HepG2 (cell line): Measurements from ENCODE around the gene TUBA8. TPM values are rescaled to one million over a fixed set of nuclear protein-coding genes. Genes with fewer than 3 reads are reported as not detected.

Source experiments
- ATAC-seq: fragments of 200-7000 bp; cut with Tn5 transposase; 3 replicates; pipeline ENCODE4 v1.9.1; 2020; ENCODE audit warnings: mild to moderate bottlenecking, moderate library complexity
- BruUV-seq: library from RNA; stranded (reverse); fragments of 400-500 nt; replicated peaks from 2 replicates; lab custom pipeline; 2021; lab: Mats Ljungman, UMichigan
- CTCF ChIA-PET: fragments of 300-600 bp; formaldehyde crosslinking; extraction: SDS; loops from one replicate; lab custom pipeline; 2021; ENCODE audit warnings: low total read pairs, inconsistent platforms, low intra/inter-chr PET ratio; lab: Yijun Ruan, JAX
- POLR2A ChIA-PET: fragments of 350-600 bp; sonication (Branson Sonifier 250); formaldehyde crosslinking; loops from one replicate; lab custom pipeline; 2020; ENCODE audit warnings: antibody characterized with exemption, inconsistent platforms; lab: Yijun Ruan, JAX
- DNase-seq: peaks from one replicate; pipeline ENCODE4 v3.0.0-alpha.2; 2015; ENCODE audit warnings: low spot score
- FAIRE-seq: peaks from 3 replicates; lab custom pipeline; 2011; peaks lifted over from hg19 to GRCh38; lab: Jason Lieb, UNC
- H2AFZ ChIP-seq: one replicate; pipeline ENCODE4 v1.6.1; 2011; ENCODE audit warnings: low read length, inconsistent platforms
- H3K27ac ChIP-seq: fragments of 300-600 bp; 3 replicates; pipeline ENCODE4 v1.8.0; 2011; ENCODE audit warnings: mixed run types, mild to moderate bottlenecking, mixed read lengths, low read length, inconsistent platforms; ENCODE audit not compliant: insufficient read depth; ENCODE audit errors: extremely low read length
- H3K27me3 ChIP-seq, 2 experiments: fragments of 200-600 bp in 1 of 2; 2 replicates in 1 of 2; 3 replicates in 1 of 2; pipeline versions ENCODE4 v1.6.0 to v1.8.0; 2011; ENCODE audit warnings: low read length in 2 of 2, mild to moderate bottlenecking in 2 of 2, moderate library complexity in 2 of 2, inconsistent platforms in 1 of 2; ENCODE audit not compliant: insufficient read depth in 2 of 2, control insufficient read depth in 1 of 2
- H3K36me3 ChIP-seq, 2 experiments: fragments of 200-600 bp in 1 of 2; replicated peaks in 1 of 2; 2 replicates in 1 of 2; 3 replicates in 1 of 2; pipeline versions ENCODE4 v1.5.1 to v1.8.0; 2011; ENCODE audit warnings: low read length in 2 of 2, inconsistent platforms in 1 of 2; ENCODE audit not compliant: insufficient read depth in 2 of 2, control insufficient read depth in 1 of 2
- H3K4me1 ChIP-seq: 2 replicates; pipeline ENCODE4 v1.5.1; 2012; ENCODE audit warnings: low read length, inconsistent platforms; ENCODE audit not compliant: insufficient read depth
- H3K4me2 ChIP-seq: 2 replicates; pipeline ENCODE4 v1.6.0; 2011; ENCODE audit warnings: low read depth, low read length, inconsistent platforms
- H3K4me3 ChIP-seq, 3 experiments: fragments of 200-600 bp in 1 of 3; sonication (generic), shearing (Covaris generic) in 1 of 3; replicated peaks in 1 of 3; 2 replicates each; pipeline ENCODE4 v1.5.1; 2011 to 2016; ENCODE audit warnings: low read length in 3 of 3, inconsistent platforms in 2 of 3, low read depth in 2 of 3, mild to moderate bottlenecking in 2 of 3, control low read depth in 1 of 3, mixed read lengths in 1 of 3; ENCODE audit not compliant: insufficient read depth in 1 of 3
- H3K79me2 ChIP-seq: one replicate; pipeline ENCODE4 v1.6.1; 2011; ENCODE audit warnings: low read length, inconsistent platforms; ENCODE audit not compliant: insufficient read depth
- H3K9ac ChIP-seq: 2 replicates; pipeline ENCODE4 v1.6.0; 2011; ENCODE audit warnings: mild to moderate bottlenecking, low read depth, low read length, inconsistent platforms; ENCODE audit not compliant: insufficient read depth
- H3K9me3 ChIP-seq: 2 replicates; pipeline ENCODE4 v1.5.1; 2012; ENCODE audit warnings: mild to moderate bottlenecking, low read length
- H4K20me1 ChIP-seq: 2 replicates; pipeline ENCODE4 v1.6.0; 2011; ENCODE audit warnings: inconsistent platforms, mild to moderate bottlenecking, low read length, moderate library complexity; ENCODE audit not compliant: insufficient read depth
- ATF7 ChIP-seq, 2 experiments: fragments of 450-650 bp in 1 of 2; sonication (generic) in 1 of 2; formaldehyde crosslinking in 1 of 2; IDR thresholded peaks; 2 replicates each; pipeline versions ENCODE4 v1.4.0 to v1.6.1; 2016 to 2020; ENCODE audit warnings: antibody characterized with exemption in 1 of 2, mild to moderate bottlenecking in 1 of 2, missing genetic modification reagents in 1 of 2
- GABPA ChIP-seq, 2 experiments: IDR thresholded peaks; 2 replicates each; pipeline ENCODE4 v1.6.1; 2011 to 2016; ENCODE audit warnings: low read depth in 2 of 2, low read length in 1 of 2, missing biosample characterization in 1 of 2, missing genetic modification characterization in 1 of 2
- HNRNPL ChIP-seq: fragments of 200-400 bp; formaldehyde crosslinking; IDR thresholded peaks from 2 replicates; pipeline ENCODE4 v1.6.1; 2017; ENCODE audit warnings: mild to moderate bottlenecking, low read depth, low read length
- KDM5B ChIP-seq: sonication (generic); formaldehyde crosslinking; IDR thresholded peaks from 2 replicates; pipeline ENCODE4 v1.4.0; 2020; ENCODE audit warnings: missing genetic modification reagents, mild to moderate bottlenecking, borderline replicate concordance
- MBD4 ChIP-seq: IDR thresholded peaks from 2 replicates; pipeline ENCODE4 v1.6.1; 2012; ENCODE audit warnings: low read length, inconsistent platforms, borderline replicate concordance
- NONO ChIP-seq, 2 experiments: fragments of 450-650 bp in 1 of 2; sonication (generic) in 1 of 2; formaldehyde crosslinking in 1 of 2; IDR thresholded peaks in 1 of 2; conservative IDR thresholded peaks in 1 of 2; 2 replicates each; pipeline versions ENCODE4 v1.6.1 to v1.8.0; 2017 to 2022; ENCODE audit warnings: mild to moderate bottlenecking in 1 of 2, missing genetic modification reagents in 1 of 2, moderate library complexity in 1 of 2
- PHF8 ChIP-seq: sonication (generic); formaldehyde crosslinking; IDR thresholded peaks from 2 replicates; pipeline ENCODE4 v1.5.0; 2020; ENCODE audit warnings: missing genetic modification reagents
- PPARG ChIP-seq: conservative IDR thresholded peaks from 2 replicates; pipeline ENCODE4 v1.6.1; 2016; ENCODE audit warnings: missing biosample characterization, missing genetic modification reagents
- RBFOX2 ChIP-seq: fragments of 200-400 bp; formaldehyde crosslinking; IDR thresholded peaks from 2 replicates; pipeline ENCODE4 v1.6.1; 2017; ENCODE audit warnings: low read depth, mild to moderate bottlenecking, low read length
- SOX6 ChIP-seq, 2 experiments: fragments of 450-650 bp in 1 of 2; sonication (generic) in 1 of 2; formaldehyde crosslinking in 1 of 2; IDR thresholded peaks; 2 replicates each; pipeline versions ENCODE4 v1.4.0 to v1.6.1; 2017 to 2020; ENCODE audit warnings: antibody characterized with exemption in 1 of 2, mild to moderate bottlenecking in 1 of 2, missing genetic modification reagents in 1 of 2
- TBX2 ChIP-seq: sonication (generic); formaldehyde crosslinking; IDR thresholded peaks from 2 replicates; pipeline ENCODE4 v1.5.0; 2020; ENCODE audit warnings: missing genetic modification reagents, mild to moderate bottlenecking, borderline replicate concordance
- ZBTB7A ChIP-seq: sonication (generic); formaldehyde crosslinking; IDR thresholded peaks from 2 replicates; pipeline ENCODE4 v1.8.0; 2022; ENCODE audit warnings: mild to moderate bottlenecking, missing genetic modification reagents
- ZNF441 ChIP-seq: sonication (generic); formaldehyde crosslinking; IDR thresholded peaks from 2 replicates; pipeline ENCODE4 v1.7.0; 2021; ENCODE audit warnings: missing genetic modification reagents, borderline replicate concordance
- ZNF674 ChIP-seq: sonication (generic); formaldehyde crosslinking; IDR thresholded peaks from 2 replicates; pipeline ENCODE4 v1.5.0; 2020; ENCODE audit warnings: low read depth, mild to moderate bottlenecking, missing genetic modification reagents
- ZNF780A ChIP-seq: sonication (generic); formaldehyde crosslinking; IDR thresholded peaks from 2 replicates; pipeline ENCODE4 v1.8.0; 2022; ENCODE audit warnings: mild to moderate bottlenecking, missing genetic modification reagents, moderate library complexity
- WGBS: methylation state at CpG from one replicate; pipeline ENCODE4 v1.1.6; 2017; ENCODE audit warnings: low lambda C conversion rate; 5-methylcytosine and 5-hydroxymethylcytosine counted together
- in situ Hi-C: cut with HindIII; loops from 2 replicates; pipeline ENCODE4 v1.10.0; 2017; ENCODE audit warnings: low pct_unique_long_range_greater_than_20kb; ENCODE audit not compliant: extremely low pct_ligation_motif_present
- intact Hi-C: fragments of 100-400 bp; cut with micrococcal nuclease; formaldehyde crosslinking; loops from one replicate; pipeline ENCODE4 v1.10.0; 2022; ENCODE audit not compliant: unreplicated experiment
- polyA plus RNA-seq, 8 experiments: library from polyadenylated mRNA; depleted of rRNA in 3 of 8; stranded (reverse) in 7 of 8; unstranded in 1 of 8; fragments of >200 nt; fragmentation: Illumina TruSeq in 4 of 8; extraction: Trizol in 4 of 8; gene quantifications; 2 replicates each; pipeline versions ENCODE4 v1.2.1 to v1.2.3, GENCODE V29; 2011 to 2016; ENCODE audit warnings: low read depth in 4 of 8, missing spikeins in 1 of 8, mixed read lengths in 1 of 8; ENCODE audit not compliant: insufficient read depth in 1 of 8
- total RNA-seq, 5 experiments: library from RNA; depleted of rRNA; stranded (reverse); fragments of >200 nt; fragmentation: Illumina TruSeq; extraction: Trizol; gene quantifications; 2 replicates each; pipeline ENCODE4 v1.2.3, GENCODE V29; 2016; ENCODE audit warnings: low read depth in 1 of 5
- TF ChIP-seq, protein P1 (sequence below): sonication (generic); formaldehyde crosslinking; IDR thresholded peaks from 2 replicates; pipeline ENCODE4 v1.5.0; 2020; ENCODE audit warnings: mild to moderate bottlenecking, missing genetic modification reagents
- TF ChIP-seq, protein P2 (sequence below): sonication (generic); formaldehyde crosslinking; IDR thresholded peaks from 2 replicates; pipeline ENCODE4 v1.4.0; 2020; ENCODE audit warnings: low read depth, mild to moderate bottlenecking, missing genetic modification reagents
- TF ChIP-seq, protein P3 (sequence below): sonication (generic); formaldehyde crosslinking; IDR thresholded peaks from 2 replicates; pipeline ENCODE4 v1.8.0; 2022; ENCODE audit warnings: mild to moderate bottlenecking, missing genetic modification reagents, moderate library complexity

The TUBA8 gene
- total and polyA plus RNA-seq, 2 of the 13 experiments (the other 11 are each of a cell fraction or from before 2014, with no cell fraction given): 0.35 to 0.69 TPM

DNA sequence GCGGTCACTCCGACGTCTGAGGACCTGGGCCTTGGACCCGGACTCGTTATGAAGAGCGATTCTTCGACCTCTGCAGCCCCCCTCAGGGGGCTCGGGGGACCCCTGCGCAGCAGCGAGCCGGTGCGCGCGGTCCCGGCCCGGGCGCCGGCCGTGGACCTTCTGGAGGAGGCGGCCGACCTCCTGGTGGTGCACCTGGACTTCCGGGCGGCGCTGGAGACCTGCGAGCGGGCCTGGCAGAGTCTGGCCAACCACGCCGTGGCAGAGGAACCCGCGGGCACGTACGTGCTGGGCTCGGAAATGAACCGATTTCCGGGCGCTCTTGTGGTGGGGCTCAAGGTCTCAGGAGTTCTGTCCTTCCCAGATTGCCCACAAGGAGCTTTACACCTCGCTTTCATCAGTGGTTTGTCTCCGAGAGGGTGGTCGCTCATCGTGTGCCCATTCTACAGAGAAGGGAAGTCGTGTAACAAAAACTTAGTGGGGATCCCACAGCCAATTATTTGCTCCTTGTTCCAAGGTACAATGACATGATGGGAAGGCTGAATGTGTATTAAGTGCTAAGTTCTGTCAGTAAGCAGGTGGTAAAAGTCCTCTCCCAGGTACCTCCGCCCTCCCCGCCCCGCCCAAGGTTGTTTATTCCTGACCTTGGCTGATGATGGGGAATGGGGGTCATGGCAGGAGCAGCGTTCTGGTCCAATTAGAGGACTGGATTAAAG lies 32.1 kb upstream of the TUBA8 start:
- Histone ChIP-seq H3K9ac (peak overlapping the region; percentile 85), H3K27ac (peak overlapping the region; percentile 72), H3K27me3 (no peaks in the 10 kb centered on the region; a peak in 1 of 5 replicates), H3K4me3 (peak overlapping the region; percentile 78 to 94 (median 80)), H2AFZ (no peak overlapping the region), H3K4me2 (peak overlapping the region; percentile 88), H4K20me1 (no peaks in the 10 kb centered on the region), H3K79me2 (peaks cover 29% of the 10 kb centered on the region), H3K4me1 (peaks cover 32% of the 10 kb centered on the region), H3K36me3 (peaks cover 9 to 31% of the 10 kb centered on the region in 2 experiments), H3K9me3 (no peaks in the 10 kb centered on the region)
- DNase-seq: peak; percentile 34
- ATAC-seq: peak; percentile 75
- WGBS: 21% methylated on average over 16 of the region's 45 CpGs
- ChIA-PET CTCF (interaction anchor here (4.4 kb wide), 1 partner anchor 248 kb away, joined by 43 read pairs; no protein-coding TSS in a partner anchor), POLR2A (interaction anchor here (0.9 to 4.2 kb wide), 22 partner anchors 10 to 515 kb away, joined by 3 to 33 read pairs (median 4); partner anchors contain the start of genes BCL2L13, SLC25A18 and USP18)
- in situ Hi-C loops: loop anchor here (5.0 to 10.0 kb wide), 2 partner anchors 164 to 246 kb away; no protein-coding TSS in a partner anchor
- intact Hi-C loops: no loop called here
- BruUV-seq: TSS peak; percentile 65
- no peak for FAIRE-seq
- 0 out of 2 replicates have a peak, but pooled peaks have one; percentile 38 for TF ChIP-seq KDM5B (CRISPR knock-in tag)
- peak; percentile 39 for TF ChIP-seq GABPA (IDR thresholded peaks at IDR 0.05; ENCODE audit: low read depth, low read length)
- peak; percentile 34; the same call in 1 of the 2 replicates for TF ChIP-seq GABPA (CRISPR knock-in tag; IDR thresholded peaks at IDR 0.05; ENCODE audit: low read depth)
- TF ChIP-seq PPARG: no peak
- TF ChIP-seq, protein P1, sequence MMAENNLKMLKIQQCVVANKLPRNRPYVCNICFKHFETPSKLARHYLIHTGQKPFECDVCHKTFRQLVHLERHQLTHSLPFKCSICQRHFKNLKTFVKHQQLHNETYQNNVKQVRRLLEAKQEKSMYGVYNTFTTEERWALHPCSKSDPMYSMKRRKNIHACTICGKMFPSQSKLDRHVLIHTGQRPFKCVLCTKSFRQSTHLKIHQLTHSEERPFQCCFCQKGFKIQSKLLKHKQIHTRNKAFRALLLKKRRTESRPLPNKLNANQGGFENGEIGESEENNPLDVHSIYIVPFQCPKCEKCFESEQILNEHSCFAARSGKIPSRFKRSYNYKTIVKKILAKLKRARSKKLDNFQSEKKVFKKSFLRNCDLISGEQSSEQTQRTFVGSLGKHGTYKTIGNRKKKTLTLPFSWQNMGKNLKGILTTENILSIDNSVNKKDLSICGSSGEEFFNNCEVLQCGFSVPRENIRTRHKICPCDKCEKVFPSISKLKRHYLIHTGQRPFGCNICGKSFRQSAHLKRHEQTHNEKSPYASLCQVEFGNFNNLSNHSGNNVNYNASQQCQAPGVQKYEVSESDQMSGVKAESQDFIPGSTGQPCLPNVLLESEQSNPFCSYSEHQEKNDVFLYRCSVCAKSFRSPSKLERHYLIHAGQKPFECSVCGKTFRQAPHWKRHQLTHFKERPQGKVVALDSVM (CRISPR knock-in tag): peak; percentile 4; the same call in 1 of the 2 replicates
- peak; percentile 13 for TF ChIP-seq PHF8 (CRISPR knock-in tag)
- TF ChIP-seq, protein P2, sequence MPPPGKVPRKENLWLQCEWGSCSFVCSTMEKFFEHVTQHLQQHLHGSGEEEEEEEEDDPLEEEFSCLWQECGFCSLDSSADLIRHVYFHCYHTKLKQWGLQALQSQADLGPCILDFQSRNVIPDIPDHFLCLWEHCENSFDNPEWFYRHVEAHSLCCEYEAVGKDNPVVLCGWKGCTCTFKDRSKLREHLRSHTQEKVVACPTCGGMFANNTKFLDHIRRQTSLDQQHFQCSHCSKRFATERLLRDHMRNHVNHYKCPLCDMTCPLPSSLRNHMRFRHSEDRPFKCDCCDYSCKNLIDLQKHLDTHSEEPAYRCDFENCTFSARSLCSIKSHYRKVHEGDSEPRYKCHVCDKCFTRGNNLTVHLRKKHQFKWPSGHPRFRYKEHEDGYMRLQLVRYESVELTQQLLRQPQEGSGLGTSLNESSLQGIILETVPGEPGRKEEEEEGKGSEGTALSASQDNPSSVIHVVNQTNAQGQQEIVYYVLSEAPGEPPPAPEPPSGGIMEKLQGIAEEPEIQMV (CRISPR knock-in tag): no peak
- TF ChIP-seq TBX2: no peak
- TF ChIP-seq ZBTB7A (CRISPR knock-in tag): 0 out of 2 replicates have a peak, but pooled peaks have one; percentile 35
- TF ChIP-seq ZNF441 (CRISPR knock-in tag): 0 out of 2 replicates have a peak, but pooled peaks have one; percentile 1
- TF ChIP-seq MBD4: no peak
- TF ChIP-seq ZNF674: no peak
- TF ChIP-seq, protein P3, sequence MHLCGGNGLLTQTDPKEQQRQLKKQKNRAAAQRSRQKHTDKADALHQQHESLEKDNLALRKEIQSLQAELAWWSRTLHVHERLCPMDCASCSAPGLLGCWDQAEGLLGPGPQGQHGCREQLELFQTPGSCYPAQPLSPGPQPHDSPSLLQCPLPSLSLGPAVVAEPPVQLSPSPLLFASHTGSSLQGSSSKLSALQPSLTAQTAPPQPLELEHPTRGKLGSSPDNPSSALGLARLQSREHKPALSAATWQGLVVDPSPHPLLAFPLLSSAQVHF (CRISPR knock-in tag): no peak
- no peak for TF ChIP-seq ATF7 (IDR thresholded peaks at IDR 0.05)
- TF ChIP-seq ATF7 (CRISPR knock-in tag; IDR thresholded peaks at IDR 0.05): no peak
- TF ChIP-seq SOX6 (IDR thresholded peaks at IDR 0.05): no peak
- TF ChIP-seq SOX6 (CRISPR knock-in tag; IDR thresholded peaks at IDR 0.05): no peak
- no peak for TF ChIP-seq ZNF780A
- TF ChIP-seq NONO (IDR thresholded peaks at IDR 0.05): no peak
- TF ChIP-seq NONO (CRISPR knock-in tag; conservative IDR thresholded peaks at IDR 0.05): no peak
- TF ChIP-seq HNRNPL: peak; percentile 90
- TF ChIP-seq RBFOX2: peak; percentile 90
